HG02623 (cell line): ENCODE data around the gene SLFN11.
A peak's percentile ranks its signal among the peaks of the same experiment; 100 is the strongest.
"Not testable (repeated sequence)": the region's sequence is repeated elsewhere in the genome, so short reads cannot be mapped to it uniquely, and the experiment has no call there.

Experiments
- ATAC-seq: cut with Tn5 transposase; IDR thresholded peaks from one replicate; pipeline ENCODE4 v1.9.1; 2021; ENCODE audit warnings: moderate library complexity; ENCODE audit not compliant: unreplicated experiment

SLFN11 gene

GRCh38 chr17:35368081-35368830 lies 5.2 kb downstream of the SLFN11 start:
- ATAC-seq: peak; percentile 89

- no peak for ATAC-seq
These were observed 12.4 kb downstream of the SLFN11 start for GRCh38 chr17:35361027-35361426.

GRCh38 chr17:35359398-35359797 lies 14.0 kb downstream of the SLFN11 start:
- no peak for ATAC-seq

GRCh38 chr17:35352284-35352683 lies 21.1 kb downstream of the SLFN11 start:
- no peak for ATAC-seq

GRCh38 chr17:35350493-35350892 lies 22.9 kb downstream of the SLFN11 start:
- ATAC-seq: no peak

- ATAC-seq: no peak
These were observed 27.3 kb downstream of the SLFN11 start for GRCh38 chr17:35345926-35346771.

- no peak for ATAC-seq
These were observed 27.9 kb downstream of the SLFN11 start for GRCh38 chr17:35345445-35345925.

- ATAC-seq: no peak
These were observed 29.2 kb downstream of the SLFN11 start for GRCh38 chr17:35344262-35344661.

GRCh38 chr17:35342276-35342675 lies 31.1 kb downstream of the SLFN11 start:
- no peak for ATAC-seq

- no peak for ATAC-seq
These were observed 31.9 kb downstream of the SLFN11 start for GRCh38 chr17:35341411-35341992.

- no peak for ATAC-seq
These were observed 35.2 kb downstream of the SLFN11 start for GRCh38 chr17:35338230-35338629.

- ATAC-seq: no peak
These were observed 36.1 kb downstream of the SLFN11 start for GRCh38 chr17:35337364-35337763.

- not testable (repeated sequence) for ATAC-seq
These were observed 39.8 kb downstream of the SLFN11 start for GRCh38 chr17:35333578-35333977.

- no peak for ATAC-seq
These were observed 50.7 kb downstream of the SLFN11 start for GRCh38 chr17:35322749-35323148.

GRCh38 chr17:35315971-35316370 lies 57.5 kb downstream of the SLFN11 start:
- no peak for ATAC-seq

GRCh38 chr17:35315283-35315682 lies 58.1 kb downstream of the SLFN11 start:
- no peak for ATAC-seq

- ATAC-seq: no peak
These were observed 58.8 kb downstream of the SLFN11 start for GRCh38 chr17:35314415-35315216.

- no peak for ATAC-seq
These were observed 59.5 kb downstream of the SLFN11 start for GRCh38 chr17:35313875-35314409.

GRCh38 chr17:35312790-35313711 lies 60.4 kb downstream of the SLFN11 start:
- ATAC-seq: peak; percentile 53
